Activated CD4-positive, CD25-positive, alpha-beta regulatory T cell treated with anti-CD3 and anti-CD28 coated beads, Interleukin-2, amount 50 U/mL, for 24 hours (primary cell): ENCODE measurements around the gene RFESD.
"Not testable (repeated sequence)": the region's sequence is repeated elsewhere in the genome, so short reads cannot be mapped to it uniquely, and the experiment has no call there.

Experiments used
- ATAC-seq, 2 donors: fragments of 150-1000 bp; cut with Tn5 transposase; one replicate each; pipeline ENCODE4 v1.10.0; 2021; ENCODE audit warnings: mild to moderate bottlenecking in 1 of 2, moderate library complexity in 1 of 2

Gene RFESD

DNA sequence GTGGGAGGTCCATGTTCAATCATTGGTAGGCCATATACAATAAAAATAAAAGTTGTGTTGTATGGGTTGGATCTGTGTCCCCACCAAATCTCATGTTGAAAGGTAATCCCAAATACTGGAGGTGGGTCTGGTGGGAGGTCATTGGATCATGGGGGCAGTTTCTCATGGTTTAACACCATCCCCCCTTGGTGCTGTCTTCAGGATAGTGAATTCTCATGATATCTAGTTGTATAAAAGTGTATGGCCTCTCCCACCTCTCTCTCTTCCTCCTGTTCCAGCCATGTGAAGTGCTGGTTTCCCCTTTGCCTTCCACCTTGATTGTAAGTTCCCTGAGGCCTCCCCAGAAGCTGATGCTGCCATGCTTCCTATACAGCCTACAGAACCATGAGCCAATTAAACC is 21.1 kb downstream of the RFESD start:
- ATAC-seq = no peak

DNA sequence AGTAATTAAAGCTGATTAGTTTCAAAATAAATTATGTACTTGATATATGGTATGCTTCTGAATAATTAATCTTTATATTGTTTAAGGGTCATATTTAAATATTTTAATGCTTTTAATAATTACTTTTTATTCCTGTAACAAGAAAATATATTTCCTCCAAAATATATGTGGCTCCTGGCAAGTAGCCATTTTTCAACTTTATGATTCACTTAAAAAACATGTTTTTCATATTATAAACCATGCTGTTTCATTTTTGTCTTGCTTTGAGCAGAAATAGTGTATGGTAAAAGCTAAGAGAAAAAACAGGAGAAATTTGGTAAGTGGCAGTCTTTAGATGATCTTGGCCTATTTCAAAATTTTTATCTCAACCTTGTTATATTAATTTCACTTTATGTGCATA is 21.6 kb downstream of the RFESD start:
- no peak for ATAC-seq

DNA sequence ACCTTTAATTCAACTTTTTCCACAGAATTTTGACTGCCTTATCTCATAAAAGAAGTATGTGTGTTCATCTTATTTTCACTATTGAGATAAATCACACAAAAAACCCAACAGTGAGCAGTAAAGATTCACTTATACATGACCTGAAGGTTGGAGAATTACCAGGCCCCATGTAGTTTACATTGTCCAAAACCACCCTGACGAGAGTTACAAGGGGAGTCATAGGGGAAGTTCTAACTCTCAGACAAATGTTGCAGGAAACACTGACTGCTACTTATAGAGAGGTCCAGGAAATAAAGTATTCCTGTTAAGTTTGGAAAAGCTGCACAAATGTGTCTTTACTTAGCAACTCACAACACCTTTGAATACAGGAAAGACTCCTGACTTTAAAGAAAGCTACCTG is 22.2 kb downstream of the RFESD start:
- no peak for ATAC-seq

DNA sequence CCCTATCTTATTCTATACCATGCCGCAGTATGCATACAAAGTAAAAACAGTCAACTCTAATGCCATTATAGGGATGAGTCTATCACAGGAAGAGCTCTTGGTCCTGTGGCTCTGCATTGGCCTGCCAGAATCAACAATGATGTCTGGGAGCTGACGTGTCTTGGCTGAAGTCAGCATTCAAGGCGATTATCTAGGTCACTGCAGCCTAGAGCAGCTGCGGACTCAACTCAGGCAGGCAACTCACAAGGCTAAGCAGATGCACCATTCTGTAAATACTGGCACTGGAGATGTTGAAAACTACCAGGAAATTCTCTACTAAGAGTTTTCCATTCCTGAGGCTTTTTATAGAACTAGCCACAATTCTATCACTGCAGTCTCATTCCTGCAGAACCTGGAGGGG is 23.0 kb downstream of the RFESD start:
- no peak for ATAC-seq

DNA sequence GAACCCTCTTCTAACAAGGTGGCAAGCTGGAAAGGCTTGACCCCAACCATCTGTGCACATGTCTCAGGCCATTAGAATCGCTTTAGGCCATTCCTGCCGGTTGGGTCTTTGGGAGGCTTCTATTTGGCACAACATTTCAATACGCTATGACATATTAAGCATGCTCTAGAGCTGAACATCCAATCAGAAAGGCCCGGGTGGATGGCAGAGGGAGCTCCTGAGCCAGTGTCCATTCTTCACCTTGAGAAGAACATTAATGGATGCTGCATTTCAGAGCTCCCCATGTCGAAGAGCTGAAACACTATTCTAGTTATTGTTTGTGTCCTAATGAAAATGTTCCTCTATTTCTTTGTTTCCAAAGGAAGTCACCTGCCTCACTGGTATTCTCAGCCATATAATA is 23.4 kb downstream of the RFESD start:
- ATAC-seq = no peak

DNA sequence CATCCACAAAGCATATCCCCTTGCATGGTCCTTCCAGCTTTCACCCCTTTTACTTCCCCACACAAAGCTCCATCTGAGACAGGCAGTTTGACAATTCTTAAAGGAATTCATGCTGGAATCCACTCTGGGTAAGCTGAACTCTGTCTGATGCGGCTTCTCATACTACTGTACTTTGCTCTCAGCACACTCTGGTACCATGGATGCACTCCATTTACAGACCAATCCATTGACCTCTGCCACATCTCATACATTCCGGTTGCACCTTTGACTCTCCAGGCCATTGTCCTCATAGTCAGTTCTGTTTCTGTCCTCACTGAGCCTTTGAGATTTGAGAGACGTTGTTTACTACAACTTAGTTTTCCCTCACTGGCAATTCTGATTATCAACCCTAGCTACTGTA is 24.0 kb downstream of the RFESD start:
- ATAC-seq = no peak

DNA sequence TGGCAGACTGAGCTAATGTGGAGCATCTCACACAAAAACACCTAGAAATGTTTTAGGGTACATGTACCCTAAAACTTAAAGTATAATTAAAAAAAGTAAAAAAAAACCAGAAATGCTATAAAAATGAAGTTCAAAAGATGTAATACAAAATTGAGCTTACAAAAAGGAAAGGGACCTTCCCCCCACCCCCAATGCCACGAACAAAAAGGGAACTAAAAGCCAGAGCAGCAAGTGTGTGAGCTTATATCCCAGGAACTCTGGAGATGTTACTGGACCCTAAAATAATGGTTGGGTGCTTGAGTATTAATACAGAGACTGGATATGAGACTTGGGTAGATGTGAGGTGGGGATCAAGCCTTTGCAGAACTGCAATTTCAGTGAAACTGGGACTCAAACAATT is 25.2 kb downstream of the RFESD start:
- ATAC-seq = no peak

DNA sequence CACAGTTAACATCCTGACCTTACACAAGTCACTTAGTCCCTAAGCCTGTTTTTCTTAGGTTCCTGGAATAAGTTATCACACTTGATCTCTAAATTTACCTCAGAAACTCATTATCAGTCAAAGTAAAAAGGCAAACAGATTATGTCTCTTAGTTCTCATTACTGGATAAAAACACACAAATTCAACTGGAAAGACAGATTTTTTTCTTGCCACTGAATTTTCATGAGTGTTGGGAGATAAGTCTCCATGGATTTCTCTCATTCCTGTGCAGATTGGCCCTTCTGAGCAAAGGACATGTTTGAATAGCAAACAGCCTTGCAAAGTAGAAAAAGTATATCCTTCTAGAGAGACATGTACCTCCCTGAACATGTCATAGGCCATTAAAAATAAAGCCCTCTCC is 26.1 kb downstream of the RFESD start:
- no peak for ATAC-seq

DNA sequence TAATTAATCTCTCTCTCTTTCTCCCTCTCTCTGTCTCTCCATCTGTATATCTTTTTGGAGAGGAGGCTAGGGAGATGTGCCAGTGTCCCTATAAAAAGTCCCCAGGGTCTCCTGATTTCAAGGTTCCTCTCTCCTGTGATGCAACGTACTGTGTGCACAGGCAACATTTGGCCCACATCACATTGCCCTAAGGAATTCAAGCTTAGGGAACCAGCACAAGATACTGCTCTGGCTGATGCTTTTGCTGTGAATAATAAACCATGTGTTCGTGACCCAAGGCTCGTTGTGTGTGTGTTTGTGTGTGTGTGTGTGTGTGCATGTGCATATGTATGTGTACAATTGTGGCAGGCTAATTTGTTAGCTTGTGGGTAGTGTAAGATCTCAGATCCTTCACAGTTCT is 26.5 kb downstream of the RFESD start:
- no peak for ATAC-seq

DNA sequence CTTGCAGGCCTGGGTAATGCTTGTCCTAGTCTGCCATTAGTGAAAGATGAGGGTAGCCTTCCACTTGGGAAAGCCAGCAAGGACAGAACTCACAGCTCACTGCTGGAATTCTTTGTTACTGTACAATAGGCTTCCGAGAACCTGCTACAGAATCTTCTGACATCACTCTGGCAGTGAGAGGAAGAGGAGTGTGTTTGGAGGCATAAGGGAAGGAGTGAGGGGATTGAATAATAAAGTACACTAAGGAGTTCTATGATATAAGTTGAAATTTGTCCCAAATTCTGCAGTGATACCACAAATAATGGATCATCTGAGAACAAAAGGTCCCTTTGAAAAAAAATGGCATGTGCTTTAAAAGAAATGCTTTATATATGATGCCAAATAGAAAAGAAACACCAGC is 36.3 kb downstream of the RFESD start, which contains the start of gene SPATA9:
SPATA9 (minus strand) TSS at position 101 of the 400 bp plus-strand sequence. CDS start 137 bp downstream, outside the sequence.
- ATAC-seq = no peak

DNA sequence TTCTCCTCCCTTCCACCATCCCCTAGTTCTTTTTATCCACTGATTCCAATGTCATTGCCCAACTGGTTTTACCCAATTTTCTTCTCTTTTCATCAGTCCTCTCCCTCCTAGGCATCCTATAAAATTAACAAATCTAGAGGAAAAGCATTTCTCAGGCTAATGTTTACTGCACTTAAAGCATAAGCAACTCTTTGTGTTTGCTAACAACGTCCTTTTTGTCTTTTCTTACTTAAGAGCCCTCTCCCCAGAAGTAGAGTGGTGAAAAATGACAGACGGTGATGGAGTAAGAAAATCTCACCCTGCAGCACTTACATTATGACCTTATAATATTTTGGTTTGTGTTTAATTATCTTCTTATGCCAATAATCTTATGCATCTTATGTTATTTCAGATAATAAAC is 37.8 kb downstream of the RFESD start:
- ATAC-seq = no peak

DNA sequence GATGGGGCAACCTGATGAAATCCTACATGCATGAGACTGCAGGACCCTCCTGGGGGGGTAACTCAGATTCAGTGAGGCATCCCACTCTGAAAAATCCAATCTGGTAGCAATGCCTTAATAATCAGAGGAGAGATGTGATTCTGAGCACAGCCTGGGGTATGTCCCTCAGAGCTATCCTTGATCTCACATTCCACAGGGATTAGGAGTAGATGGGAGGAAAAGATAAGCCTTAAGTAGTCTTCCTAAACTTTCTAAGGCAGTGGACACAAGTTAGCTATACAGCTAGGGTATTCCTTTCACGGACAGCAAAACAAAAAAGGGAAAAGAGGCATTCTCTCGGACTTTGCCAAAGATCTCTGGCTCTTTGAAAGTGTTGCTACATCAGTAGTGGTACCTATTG is 40.1 kb downstream of the RFESD start:
- no peak for ATAC-seq

DNA sequence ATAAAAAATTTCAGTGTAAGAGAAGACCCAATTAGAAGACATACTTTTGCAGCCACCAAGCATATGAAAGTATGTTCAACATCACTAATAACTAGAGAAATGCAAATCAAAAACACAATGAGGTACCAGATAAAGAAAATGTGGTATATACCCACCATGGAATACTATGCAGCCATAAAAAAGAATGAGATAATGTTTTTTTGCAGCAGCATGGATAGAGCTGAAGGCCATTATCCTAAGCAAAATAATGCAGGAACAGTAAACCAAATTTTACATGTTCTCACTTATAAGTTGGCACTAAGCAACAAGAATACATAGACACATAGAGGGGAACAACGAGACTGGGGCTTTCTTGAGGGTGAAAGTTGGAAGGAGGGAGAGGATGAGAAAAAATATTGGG is 43.1 kb downstream of the RFESD start:
- no peak for ATAC-seq

DNA sequence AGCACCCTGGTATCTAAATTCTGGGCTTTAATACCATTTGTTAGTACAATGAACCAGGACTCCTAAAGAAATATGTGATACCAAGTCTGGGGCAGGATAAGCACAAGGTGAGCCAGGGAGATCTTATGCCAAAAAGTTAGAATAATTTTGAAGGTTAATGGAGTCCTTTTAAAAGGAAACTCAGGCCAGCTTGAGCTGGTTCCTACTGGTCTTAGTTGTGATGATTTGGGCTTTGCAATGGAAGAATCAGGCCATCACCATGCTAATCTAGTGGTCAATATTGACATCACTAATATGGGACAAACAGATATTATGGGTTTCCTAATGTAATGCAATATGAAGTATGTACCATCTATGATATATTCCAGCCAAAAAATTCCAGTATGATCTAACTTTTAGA is 43.8 kb downstream of the RFESD start:
- ATAC-seq = no peak

DNA sequence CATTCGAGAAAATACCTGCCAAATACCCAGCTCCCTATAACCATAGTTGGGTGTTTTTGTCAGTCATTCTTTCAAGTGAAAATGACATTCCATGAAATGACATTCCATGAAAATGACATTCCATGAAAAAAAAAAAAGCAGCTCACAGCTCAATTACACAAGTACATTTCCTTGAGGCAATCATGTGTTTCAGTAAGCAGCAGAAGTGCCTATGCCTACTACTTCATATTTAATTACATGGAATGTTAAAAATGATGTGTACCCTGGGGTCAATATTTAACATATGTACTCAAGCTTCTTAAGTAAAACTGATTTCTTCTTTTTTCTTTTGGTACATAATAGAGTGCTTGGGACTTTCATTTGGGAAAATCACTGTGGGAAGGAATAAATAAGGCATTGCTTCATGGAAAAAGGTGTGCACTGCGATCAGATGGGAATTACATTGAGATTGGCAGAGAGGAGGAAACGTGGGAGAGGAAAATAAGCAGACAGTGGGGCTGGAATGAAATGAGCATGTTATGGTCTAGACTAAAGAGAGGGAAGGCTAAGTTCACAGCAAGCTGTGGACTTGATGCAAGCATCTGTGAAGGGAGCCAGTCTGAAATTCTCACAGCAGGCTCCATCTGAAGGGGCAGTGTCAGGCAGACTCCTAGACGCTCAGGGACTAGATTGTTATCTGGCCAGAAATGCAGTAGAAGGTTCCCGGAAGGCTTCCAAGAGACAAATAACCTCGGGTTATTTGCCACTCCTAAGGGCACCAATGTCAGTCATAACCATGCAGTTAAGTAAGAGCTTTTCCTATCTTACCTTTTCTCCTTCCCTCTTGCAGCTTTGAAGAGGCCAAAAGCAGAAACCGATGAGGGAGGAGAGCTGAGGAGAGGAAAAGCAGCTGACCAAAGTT is 51.5 kb downstream of the RFESD start:
- ATAC-seq = no peak

DNA sequence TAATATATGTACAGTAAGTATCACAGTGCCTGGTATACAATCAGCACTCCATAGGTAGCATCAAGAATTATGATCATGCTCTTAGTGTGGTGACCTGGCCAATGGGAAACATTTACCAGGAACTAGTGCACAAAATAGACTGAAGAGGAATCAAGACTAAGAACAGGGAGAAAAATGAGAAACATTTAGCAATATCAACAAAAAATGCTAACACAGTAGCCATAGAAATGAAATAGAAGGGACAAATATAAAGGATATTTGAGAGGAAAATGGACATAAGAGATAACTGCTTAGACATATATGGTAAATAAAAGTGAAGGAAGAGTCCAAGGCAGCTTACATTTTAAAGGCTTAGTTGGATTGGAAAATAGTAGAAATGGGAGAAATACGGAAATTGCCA is 52.8 kb downstream of the RFESD start:
- ATAC-seq = no peak

DNA sequence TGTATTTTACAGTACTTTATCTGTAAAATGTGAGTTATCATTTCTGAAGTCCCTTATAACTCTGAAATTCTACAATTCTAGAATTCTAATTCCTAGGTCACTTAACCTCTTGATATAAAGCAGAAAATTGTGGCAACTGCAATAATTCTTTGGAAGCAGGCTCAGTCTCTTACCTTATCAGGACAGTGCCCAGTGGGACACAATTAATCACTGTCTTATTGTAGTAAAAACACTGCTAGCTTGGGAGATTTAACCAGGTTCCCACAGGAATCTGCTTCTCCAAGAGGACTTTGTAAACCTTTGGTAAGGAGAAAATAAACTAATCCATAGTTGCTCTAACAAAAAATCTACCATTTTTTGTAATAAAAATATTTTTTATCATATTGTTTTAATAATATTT is 54.5 kb downstream of the RFESD start:
- no peak for ATAC-seq

DNA sequence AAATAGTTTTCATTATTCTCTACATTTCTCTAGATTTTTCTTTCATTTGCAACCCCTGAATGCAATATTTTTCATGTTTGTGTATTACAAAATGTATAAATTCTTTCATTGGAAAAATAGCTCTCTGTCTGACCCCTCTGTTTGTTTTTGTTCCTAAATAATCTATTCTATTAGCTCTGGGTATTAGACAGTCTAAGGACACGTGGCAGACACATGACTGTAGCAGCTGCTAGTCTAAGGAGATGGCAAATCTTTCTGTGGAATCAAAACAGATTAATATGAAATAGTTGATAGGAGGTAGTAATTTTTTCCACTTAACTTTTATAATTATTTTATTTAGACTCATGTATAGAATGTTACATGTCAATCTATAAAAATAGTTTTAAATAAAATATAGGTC is 57.6 kb downstream of the RFESD start:
- no peak for ATAC-seq

DNA sequence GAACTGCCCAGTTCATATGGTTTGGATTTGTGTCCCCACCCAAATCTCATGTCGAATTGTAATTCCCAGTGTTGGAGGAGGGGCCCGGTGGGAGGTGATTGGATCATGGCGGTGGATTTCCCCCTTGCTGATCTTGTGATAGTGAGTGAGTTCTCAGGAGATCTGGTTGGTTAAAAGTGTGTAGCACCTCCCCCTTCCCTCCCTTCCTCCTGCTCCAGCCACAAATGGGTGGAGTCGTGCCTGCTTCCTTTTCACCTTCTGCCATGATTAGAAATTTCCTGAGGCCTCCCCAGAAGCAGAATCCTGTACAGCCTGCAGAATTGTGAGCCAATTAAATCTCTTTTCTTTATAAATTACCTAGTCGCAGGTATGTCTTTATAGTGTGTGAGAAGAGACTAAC is 59.6 kb downstream of the RFESD start:
- ATAC-seq = not testable (repeated sequence)

DNA sequence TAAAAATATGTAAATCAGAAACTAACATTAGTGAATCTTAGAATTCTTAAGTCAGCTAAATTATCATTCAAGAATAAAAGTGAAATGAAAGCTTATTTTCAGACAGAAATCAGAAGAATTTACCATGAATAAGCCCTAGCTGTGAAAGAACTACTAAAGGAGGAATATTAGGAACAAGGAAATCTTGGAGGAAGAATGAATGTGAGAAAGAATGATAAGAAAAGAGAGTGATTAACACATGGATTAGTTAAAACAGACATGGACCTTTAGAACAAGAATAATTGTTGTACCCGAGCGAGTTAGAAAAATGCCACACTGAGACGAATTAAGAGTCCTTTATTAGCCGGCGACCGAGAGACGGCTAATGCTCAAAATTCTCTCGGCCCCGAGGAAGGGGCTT is 60.5 kb downstream of the RFESD start:
- no peak for ATAC-seq
